NCI-H2171 (cell line): ENCODE data around the gene CYGB.
"Not testable (repeated sequence)": the region's sequence is repeated elsewhere in the genome, so short reads cannot be mapped to it uniquely, and the experiment has no call there.

Experiments
- DNase-seq: peaks from one replicate; lab custom pipeline; 2025; lab: John Stamatoyannopoulos, UW

The CYGB gene

DNA sequence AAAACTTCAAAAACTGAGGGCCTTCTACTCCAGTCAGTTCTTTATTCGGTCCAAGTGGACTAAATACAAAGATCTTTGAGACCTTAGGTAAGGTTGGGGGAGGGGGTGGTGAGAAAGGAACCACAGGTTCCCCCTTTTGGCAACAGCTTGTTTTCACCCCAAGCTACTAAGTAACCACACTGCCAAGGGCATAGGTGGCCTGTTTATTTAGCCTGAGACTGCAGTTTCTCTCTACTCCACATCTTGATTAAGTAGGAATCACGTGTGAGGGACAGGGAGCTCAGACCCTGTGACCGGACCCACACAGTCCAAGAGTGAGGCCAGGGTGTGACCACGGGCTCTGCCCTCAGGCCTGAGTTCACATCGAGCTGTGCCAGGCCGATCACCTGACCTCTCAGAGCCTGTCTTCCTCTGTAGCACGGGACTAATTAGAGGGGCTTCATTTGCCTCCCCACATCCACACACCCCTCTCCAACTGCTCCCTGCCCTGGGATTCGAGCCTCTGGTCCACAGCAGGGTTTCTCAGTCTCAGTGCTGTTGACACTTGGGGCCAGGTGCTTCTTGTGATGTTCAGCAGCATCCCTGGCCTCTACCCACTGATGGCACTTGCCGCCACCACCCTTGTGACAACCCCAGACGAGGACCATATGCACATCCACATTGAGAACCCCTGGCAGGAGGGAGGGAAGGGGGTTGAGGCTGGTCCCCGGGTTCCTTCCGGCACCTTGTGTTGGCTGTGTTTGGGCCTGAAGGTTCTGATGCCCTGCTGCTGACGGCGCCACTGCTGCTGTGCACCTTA, 30.3 kb upstream of the CYGB start:
- DNase-seq: no peak

DNA sequence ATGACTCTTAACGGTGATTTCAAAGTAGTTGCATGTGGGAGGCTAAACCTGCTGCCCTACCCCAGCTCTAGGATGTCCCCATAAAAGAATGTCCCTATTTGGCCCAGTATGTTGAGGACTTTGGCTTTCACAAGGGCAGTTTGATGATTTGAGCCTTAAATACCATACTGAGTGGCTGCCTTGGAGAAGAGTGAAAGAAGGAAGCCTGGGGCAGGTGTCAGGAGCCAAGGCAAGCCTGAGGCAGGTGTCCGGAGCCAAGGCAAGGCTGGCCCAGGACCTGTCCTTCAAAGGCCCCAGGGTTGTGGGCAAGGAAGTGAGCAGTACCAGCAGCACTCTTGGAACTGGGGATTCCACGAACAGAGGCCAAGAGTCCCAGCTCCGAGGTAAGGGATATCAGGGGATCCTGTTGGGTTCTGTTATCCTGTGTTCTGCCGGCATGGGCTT, 29.5 kb upstream of the CYGB start:
- DNase-seq: no peak

GRCh38 chr17:76566613-76566943, 29.1 kb upstream of the CYGB start:
- no peak for DNase-seq

GRCh38 chr17:76565728-76566612, 28.5 kb upstream of the CYGB start:
- DNase-seq: no peak

GRCh38 chr17:76564991-76565727, 27.6 kb upstream of the CYGB start:
- DNase-seq: not testable (repeated sequence)

DNA sequence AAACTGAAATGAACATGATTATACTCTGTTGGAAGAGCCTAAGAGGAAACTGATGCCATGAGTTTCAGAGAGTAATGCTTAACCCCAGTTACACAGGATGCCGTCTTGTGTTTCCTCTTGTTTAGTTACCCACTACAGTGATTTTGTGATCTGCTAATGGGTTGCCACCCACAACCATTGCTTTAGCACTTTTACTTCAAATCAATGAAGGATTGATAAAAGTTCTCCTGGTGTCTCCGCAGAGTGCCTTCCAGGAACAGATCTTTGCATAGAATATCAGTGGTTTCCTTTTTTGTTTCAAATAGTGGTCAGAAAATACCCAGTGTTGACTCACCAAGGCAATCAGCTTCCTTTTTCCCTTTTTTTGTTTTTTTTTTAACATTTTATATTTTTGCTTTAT, 25.9 kb upstream of the CYGB start:
- not testable (repeated sequence) for DNase-seq

- DNase-seq: no peak
These were observed 25.2 kb upstream of the CYGB start for GRCh38 chr17:76562734-76563148.

GRCh38 chr17:76561799-76562268, 24.3 kb upstream of the CYGB start:
- DNase-seq: no peak

DNA sequence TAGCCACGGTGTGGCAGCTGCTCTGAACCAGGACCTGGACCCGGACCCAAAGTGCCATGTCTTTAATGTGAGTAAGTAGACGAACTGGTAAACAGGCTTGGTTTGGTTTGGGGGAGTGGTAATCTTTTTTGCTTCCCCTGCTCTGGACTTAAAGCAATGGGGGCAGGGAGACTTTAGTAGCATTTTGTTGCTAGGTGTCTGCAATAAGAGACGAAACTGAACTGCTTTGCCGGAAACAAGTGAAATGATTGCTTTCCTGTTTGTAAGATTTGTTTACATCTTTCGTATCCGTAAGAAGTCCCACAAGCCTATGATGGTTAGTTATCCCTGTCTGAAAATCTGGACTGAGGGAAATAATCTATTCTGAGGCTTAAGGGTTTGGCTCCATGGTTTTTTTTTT, 23.8 kb upstream of the CYGB start:
- DNase-seq: no peak

DNA sequence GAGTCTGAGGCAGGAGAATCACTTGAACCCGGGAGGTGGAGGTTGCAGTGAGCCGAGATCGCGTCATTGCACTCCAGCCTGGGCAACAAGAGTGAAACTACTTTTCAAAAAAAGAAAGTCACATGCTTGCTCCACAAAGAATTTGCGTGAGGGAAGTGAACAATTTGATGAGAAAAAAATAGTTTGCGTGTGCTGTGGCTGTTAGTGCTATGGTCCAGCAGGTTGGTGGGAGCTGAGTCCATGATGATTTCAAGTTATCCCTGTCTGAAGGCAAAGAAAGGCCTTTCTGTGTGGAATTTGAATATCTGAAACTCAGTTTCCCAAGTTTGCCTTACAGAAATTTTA, 23.3 kb upstream of the CYGB start:
- DNase-seq: no peak

- no peak for DNase-seq
These were observed 22.7 kb upstream of the CYGB start for GRCh38 chr17:76560036-76560876.

- not testable (repeated sequence) for DNase-seq
These were observed 22.0 kb upstream of the CYGB start for GRCh38 chr17:76559460-76559859.

DNA sequence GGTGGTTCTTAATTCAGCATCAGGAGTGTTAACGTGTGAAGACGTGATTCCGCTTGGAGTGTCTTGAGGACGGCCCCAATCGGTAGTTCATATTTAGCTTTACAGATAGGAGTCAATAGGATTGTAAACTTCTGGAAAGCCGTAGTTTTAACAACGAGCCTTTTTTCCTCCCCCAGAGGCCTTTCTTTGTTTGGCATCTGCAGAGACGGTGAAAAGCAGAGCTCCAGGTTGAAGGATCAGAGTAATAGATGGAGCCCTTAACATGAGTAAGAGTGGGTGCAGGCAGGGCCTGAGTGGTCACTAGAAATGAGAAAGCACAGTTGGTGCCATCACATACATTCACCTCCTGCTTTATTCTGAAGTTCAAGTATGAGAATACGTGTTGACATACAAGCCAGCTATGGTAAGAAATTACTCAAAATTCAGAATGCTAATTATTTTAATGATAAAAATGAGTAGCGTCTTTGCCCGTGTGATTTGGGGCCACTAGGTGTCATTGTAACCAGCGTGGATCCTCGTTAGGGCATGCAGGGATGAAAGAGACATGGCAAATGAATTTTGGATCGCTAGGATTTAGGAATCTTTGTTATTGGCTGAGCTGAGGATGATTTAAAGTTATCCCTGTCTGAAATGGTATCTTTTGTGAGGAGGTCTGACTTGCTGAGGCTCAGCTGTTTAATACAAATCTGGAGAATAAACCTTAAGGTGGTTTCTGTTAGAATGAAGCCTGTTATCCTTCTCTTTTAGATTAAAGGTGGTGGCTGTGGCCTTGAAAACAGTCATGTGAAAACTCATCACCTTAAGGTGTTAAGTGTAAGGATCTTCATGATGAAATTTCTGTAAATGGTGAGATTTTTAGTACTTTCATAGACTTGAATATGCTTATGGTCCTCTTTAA, 20.9 kb upstream of the CYGB start:
- DNase-seq: no peak

DNA sequence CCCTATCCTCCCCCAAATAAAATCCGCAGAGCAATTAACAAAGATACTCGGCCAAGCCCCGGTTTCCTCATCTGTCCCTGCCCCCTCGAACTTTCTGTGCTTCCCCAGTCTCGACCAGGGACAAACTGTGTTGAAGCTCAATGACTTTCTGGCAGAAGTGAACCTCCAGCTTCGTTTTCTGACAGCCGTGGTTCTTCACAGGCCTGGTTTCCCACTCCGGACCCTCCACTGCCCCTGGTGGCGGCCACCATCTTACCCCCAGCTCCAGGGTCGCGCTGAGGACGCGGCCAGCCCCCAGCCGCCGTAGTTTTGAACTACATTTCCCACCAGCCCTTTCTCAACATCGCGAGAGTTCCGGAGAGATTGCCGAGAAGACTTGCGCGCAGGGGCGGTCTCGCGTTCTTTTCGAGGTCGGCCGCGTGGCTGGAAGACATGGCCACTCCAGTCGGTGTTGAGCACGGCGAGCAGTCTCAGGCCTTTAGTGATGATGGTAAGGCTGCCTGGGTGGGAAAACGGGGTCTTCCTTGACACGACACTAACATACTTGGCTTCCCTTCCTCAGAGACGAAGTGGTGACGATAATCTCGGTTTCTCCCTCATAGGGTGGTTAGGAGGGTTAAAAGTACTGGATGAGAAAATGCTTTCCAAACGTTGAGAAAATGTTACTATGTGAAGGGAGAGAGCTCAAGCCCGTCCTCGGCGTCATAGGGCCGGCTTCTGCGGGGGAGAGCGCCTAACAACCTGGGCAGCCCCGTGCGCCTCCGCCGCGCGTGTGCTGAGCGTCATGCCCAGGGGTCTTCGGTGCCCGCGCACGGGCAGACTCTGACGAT, 20.1 kb upstream of the CYGB start:
- DNase-seq: peak; percentile 98

DNA sequence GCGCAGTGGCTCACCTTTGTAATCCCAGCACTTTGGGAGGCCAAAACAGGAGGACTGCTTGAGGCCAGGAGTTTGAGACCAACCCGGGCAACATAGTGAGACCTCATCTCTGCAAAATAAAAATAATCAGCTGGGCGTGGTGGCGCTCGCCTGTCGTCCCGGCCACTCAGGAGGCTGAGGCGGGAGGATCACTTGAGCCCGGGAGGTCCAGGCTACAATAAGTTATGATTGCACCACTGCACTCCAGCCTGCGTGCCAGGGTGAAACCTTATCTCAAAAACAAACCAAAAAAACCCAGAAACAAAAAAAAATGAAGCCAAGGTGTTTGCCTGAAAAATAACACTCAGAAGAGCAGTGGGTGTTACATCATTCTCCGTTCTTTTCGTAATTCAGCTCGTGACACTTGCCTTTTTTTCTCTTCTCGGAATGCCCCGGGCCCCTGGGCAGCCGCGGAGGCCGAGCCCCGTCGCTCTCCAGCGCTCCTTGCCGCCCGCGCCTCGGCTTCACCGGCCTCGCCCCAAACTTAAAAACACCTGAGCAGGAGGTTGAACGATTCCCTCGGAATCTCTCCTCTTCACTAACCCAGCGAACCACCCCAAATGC, 19.4 kb upstream of the CYGB start:
- no peak for DNase-seq

DNA sequence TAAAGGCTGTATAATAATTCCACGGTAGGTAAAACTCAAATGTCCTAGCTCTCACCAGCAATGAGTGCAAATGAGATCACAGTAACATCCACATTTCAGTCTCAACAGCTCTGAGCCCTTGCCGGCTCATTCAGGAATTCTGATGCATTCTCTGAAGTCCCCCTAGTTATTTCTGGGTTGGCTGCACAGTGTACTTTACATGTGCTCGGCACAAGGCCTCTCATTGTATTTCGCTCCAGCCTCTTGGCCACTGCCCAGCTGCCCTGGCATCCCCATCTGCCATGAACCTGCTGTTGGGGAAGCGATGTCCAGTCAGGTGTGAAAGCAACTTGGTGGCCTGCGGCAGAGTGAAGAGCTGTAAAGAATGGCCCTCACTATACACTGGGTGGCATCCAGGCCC, 16.6 kb upstream of the CYGB start:
- DNase-seq: no peak

DNA sequence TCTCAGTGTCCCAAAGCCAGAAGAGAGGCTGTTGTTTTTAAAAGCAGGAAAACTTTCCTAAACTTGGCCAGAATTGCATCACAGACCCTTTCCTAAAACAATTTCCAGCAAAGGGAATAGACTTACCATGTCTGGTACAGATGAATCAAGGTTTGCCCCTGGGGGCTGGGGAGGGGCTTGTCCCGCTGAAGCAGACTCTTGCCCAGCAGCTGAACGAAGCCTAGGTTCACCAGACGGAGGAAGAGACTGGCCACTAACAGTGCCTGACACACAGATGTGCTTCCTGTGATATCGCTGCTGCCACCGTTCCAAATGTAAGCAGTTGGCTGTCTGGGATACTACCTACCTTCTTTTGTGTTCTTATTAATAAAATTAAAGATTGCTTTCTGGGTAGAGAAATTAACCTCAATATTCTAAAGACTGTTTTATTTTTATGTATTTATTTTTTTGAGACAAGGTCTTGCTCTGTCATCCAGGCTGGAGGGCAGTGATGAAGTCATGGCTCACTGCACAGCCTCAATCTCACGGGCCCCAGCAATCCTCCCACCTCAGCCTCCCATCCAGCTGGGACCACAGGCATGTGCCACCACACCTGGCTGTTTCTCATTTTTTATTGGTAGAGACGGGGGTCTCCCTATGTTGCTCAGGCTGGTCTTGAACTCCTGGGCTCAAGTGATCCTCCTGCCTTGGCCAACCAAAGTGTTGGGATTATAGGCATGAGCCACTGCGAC, 15.8 kb upstream of the CYGB start:
- DNase-seq: no peak

- no peak for DNase-seq
These were observed 14.2 kb upstream of the CYGB start for GRCh38 chr17:76551685-76552084.
